Renal pelvis (tissue), 4 donors: ENCODE measurements around the gene MRPL49. TPM values are rescaled to one million over a fixed set of nuclear protein-coding genes. Genes with fewer than 3 reads are reported as not detected.
A peak's percentile ranks its signal among the peaks of the same experiment; 100 is the strongest.
"Not testable (repeated sequence)": the region's sequence is repeated elsewhere in the genome, so short reads cannot be mapped to it uniquely, and the experiment has no call there.

Experiments used
- DNase-seq: peaks from one replicate; pipeline ENCODE4 v3.0.0-alpha.2; 2013
- polyA plus RNA-seq, 3 donors: library from polyadenylated mRNA; unstranded; fragments of 120-200 nt; gene quantifications; one replicate each; pipeline ENCODE4 v1.2.1, GENCODE V29; 2013; ENCODE audit not compliant: insufficient read length in 3 of 3

The MRPL49 gene
- polyA plus RNA-seq, 3 donors: 58.8 to 63.2 (median 63.2) TPM

DNA sequence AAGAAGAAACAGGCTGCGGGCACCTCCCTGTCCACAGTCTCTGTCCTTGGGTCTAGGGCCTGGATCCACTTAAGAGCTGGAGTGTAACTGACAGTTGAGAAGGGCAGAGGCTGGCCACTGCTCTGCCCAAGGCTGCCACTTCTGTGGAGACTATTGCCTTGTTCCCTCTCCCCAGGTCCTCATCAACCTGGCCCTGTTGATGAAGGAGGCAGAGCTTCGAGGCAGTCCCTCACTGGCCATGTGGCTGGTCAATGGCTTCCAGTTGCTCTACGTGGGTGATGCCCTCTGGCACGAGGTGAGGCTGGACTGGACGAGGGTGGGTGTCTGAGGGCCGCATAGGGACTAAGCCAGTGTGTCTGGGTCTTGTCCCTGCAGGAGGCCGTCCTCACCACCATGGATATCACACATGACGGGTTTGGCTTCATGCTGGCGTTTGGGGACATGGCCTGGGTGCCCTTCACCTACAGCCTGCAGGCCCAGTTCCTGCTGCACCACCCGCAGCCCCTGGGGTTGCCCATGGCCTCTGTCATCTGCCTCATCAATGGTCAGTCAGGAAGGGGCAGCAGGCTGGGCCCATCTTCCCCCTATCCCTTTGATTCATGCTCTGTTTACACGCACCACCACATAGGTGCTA is 7.5 kb upstream of the MRPL49 start:
- DNase-seq: no peak

DNA sequence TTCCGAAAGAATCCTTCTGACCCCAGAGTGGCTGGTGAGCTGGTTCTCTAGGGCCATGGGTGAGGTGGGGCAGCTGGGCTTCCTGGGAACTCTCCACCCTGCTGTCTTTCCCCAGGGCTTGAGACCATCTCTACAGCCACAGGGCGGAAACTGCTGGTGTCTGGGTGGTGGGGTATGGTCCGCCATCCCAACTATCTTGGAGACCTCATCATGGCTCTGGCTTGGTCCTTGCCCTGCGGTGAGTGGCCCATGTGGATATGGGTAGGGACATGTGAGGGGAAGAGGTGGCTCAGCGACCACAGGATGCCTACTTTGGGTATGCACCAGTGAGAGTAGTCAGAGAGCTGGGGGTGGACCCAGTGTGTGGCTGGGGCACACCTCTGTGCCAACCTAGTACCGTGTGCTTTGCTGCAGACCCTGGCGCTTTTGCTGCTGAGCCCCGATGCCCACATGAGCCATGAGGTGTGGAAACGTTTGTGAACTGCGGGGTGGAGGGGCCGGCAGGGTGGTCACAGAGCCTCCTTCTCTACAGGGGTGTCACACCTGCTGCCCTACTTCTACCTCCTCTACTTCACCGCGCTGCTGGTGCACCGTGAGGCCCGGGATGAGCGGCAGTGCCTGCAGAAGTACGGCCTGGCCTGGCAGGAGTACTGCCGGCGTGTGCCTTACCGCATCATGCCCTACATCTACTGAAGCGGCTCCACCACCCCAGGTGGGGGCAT is 6.6 kb upstream of the MRPL49 start:
- DNase-seq: no peak

DNA sequence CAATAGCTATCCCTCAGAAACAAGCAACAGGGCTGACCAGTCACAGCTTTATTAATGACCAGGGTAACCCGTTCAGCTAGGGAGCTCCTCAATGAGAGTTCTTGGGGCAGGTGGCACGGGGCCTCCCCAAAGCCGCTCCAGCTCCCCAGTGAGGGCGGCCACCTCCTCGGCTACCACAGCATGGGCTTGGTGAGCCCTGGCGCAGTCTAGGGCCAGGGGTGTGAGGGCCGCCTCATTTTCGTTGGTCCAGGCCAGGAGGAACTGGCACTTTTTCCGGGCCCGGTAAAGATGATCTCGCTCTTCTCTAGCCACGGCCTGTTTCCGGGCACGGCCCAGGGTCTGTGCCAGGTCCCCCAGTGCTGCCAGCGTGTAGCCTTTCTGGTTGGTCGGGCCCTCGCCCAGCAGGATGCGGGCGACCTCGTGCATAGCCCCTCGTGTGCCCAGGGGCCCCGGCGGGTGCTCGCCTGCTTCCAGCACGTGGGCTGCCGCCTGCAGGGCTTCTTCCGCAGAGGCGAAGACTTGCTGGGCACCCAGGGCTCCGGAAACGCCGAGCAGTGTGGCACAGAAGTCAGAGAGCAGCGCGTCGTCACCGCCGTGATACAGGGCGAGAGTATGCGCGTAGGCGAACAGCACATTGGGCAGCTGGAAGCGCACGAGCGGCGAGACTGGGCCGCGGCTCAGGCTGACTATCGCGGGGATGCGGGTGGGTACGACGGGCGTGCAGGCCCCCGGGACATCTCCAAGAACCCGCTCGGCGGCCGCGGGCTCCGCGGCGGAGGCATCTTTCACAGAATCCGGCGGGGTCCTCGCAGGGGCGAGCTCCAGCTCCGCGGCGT is 5.5 kb upstream of the MRPL49 start:
- no peak for DNase-seq

DNA sequence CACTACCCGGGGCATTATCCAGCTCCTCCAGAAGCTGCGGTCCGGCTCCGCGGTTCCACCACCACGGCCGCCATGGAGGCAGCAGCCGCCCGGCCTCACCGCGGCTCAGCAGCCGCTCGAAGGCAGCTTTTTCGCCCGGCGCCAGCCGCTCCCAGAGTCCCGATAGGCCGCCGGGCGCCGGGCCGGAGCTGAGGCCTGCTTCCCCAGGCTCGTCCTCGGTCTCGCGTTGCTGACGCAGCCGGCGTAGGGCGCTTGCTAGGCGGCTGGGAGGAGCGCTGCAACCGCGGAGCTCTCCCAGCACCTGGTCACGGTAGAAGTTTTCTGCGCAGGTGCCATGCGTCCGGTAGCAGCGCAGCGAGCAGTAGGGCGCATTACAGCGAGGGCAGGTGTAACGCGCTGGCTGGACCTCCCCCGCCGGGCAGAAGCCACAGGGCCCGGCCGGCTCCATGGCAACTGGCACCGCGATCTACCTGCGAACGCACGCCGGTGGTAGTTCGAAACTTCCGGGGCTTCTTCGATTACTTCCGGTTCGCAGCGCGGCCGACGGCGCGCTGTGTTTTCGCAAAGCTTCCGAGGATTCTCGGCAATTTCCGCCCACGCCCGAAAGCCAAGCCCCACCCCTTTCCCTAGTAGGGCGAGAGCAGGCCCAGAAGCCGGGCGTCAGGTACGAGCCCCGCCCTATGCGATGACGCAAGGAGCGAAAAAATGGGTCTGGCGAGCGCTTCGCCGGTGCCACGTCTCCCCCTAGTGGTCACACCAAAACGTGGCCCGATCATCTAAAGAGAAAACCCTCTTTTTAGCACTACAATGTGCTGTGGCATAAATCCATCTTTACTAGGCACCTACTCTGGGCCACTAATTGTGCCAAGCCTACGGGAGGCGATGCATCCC is 4.7 kb upstream of the MRPL49 start, which contains the start of gene ZNHIT2:
ZNHIT2 (minus strand) TSS at position 496 of the 891 bp plus-strand sequence; CDS start at position 448, 48 bp downstream.
- peak; percentile 99 for DNase-seq

DNA sequence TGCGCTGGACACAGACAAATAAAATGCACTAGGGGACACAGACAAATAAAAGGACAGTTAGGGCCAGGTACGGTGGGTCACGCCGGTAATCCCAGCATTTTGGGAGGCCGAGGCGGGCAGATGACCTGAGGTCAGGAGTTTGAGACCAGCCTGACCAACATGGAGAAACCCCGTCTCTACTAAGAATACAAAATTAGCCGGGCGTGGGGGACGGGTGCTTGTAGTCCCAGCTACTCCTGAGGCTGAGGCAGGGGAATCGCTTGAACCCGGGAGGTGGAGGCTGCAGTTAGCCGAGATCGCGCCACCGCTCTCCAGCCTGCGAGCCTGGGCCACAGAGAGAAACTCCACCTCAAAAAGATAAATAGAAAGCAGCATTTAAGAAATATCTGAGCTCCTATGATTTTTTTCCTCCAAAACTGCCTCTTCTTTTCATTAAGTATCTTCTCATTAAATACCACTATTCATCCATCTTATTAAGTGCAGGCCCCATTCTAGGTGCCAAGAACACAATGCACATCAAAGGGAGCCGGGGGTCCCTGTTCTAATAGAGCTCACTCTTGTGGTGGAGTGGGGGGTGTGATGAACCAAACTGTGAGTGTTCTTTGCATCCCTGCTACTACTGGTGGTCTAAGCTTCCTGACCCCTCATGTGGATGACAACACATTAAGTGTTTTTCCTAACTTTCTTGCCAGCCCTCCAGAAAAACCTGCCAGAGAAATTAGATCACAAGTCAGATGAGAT is 3.9 kb upstream of the MRPL49 start:
- no peak for DNase-seq

DNA sequence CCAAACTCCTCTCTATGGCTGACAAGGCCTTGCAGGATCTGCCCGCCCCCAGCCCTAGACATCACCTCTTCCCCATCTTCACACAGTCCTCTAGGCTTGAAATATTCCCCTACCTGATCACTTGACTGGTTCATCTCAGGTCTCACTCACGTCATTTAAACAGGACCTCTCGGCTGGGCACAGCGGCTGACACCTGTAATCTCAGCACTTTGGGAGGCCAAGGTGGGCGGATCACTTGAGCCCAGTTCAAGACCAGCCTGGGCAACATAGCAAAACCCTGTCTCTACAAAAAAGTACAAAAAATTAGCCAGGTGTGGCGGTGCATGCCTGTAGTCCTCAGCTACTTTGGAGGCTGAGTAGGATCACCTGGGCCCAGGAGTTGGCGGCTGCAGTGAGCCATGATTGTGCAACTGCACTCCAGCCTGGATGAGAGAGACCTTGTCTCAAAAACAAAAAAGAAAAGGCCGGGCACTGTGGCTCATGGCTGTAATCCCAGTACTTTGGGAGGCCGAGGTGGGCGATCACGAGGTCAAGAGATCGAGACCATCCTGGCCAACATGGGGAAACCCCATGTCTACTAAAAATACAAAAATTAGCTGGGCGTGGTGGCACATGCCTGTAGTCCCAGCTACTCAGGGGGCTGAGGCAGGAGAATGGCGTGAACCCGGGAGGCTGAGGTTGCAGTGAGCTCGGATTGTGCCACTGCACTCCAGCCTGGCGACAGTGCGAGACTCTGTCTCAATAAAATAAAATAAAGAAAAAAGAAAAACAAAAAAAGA is 3.0 kb upstream of the MRPL49 start:
- DNase-seq: not testable (repeated sequence)

DNA sequence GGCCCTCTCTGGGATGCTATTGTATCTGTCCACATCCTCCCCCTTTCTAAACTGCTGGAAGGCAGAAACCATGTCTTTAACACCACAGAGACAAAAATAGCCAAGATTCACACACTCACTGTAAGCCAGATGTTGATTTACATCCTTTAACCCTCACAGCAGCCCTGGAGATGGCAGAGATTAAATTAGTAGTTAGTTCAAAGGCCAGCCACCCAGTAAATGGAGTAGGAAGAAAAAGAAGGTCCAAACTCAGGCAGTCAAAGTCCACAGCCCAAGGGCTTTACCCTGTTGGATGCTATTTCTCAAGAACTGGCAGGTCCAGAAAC is 2.5 kb upstream of the MRPL49 start:
- no peak for DNase-seq

DNA sequence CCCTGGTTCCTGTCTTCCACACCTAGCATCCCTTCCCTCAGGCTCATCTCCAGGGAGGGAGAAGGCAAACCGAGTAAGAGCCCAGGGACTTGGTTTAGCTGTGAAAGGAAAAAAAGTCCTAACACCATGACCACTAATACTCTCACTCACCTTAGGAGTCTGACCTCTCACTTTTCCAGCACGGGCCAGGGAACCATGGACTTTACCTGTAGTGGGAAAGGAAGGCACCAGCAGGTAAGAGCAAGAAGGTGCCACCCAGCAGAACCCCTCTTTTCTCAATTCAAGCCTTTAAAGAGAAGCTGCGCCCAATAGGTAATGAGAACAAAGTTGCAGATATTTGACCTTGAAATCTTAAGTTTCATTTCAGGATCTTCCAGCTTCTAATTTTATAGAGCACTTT is 1.3 kb upstream of the MRPL49 start:
- DNase-seq: no peak

DNA sequence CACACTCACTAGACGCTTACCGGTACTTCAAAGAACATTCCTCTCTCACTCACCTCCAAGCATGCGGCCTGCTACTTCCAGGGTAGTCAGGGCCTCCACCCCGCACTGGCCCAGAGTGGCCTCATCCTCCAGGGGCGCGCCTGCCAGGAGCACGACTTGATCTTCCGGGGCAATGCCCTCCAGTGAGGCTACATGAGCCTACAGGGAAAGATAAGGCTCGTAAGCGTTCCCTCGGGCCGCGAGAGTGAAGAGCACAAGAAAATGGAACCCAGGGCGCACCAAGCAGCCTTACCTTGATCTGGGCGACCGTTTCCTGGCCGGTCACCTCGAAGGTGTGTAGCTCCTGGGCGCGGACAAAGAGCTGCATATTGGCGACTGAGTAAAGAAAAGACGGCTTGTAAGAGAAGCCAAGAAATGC is 665 bp upstream of the MRPL49 start:
- no peak for DNase-seq

DNA sequence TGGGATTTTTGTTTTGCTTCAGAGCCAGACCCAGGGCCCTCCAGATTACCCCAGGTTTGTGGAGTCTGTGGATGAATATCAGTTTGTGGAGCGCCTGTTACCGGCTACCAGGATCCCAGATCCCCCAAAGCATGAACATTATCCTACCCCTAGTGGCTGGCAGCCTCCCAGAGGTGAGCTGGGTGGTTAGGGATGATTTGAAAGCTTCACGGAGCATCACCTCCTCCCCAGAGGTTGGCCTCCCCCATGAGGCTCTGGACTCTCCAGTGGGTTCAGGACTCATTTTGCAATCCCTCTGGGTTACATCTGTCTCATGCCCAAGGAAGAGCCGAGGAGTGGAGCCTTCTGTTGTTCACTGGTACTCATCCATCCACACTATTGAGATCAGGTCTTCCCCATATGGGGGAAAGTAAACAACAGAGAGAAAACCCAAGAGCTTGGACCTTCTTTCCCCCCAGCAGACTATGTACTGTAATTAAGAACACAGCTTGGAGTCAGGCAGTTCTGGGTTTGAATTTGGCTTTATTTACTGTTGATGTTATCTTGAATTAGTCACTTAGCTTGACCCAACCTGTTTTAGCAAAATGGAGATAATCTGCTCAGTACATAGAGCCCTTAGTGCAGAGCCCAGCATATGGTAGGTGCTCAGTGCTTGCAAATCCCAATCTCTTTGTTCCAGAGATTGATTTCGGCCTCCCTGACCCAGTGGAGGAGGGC is 2.5 kb downstream of the MRPL49 start:
- no peak for DNase-seq

DNA sequence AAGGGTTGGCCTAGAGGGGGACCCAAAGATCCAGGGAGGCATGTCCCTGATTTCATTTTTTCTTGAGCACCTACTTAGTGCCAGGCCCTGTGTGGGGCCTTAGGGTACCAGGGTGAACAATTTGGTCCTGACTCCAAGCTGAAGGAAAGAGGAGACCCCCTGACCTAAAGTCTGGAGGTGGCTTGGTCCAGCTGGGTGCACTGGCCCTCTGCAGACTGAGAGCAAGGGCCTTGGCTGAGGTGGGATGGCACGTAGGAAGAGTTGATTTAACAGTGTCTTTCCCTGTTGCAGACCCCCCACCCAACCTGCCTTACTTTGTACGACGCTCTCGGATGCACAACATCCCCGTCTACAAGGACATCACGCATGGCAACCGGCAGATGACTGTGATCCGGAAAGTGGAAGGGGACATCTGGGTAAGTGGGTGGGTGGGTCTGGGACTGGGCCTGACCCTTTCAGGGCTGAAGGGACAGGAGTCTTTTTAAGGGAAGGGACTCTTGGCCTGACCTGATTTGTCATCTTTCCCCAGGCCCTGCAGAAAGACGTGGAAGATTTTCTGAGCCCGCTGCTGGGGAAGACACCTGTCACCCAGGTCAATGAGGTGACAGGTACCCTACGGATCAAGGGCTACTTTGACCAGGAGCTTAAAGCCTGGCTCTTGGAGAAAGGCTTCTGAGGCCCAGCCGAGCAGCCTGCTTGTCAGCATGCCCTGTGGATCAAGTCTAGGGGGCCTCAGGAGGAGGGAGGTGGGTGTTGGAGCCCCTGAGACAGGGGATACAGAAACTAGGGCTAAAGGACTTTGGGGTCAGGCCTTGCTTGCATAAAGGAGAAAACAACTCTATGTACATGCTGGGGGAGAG is 3.3 kb downstream of the MRPL49 start:
- no peak for DNase-seq

DNA sequence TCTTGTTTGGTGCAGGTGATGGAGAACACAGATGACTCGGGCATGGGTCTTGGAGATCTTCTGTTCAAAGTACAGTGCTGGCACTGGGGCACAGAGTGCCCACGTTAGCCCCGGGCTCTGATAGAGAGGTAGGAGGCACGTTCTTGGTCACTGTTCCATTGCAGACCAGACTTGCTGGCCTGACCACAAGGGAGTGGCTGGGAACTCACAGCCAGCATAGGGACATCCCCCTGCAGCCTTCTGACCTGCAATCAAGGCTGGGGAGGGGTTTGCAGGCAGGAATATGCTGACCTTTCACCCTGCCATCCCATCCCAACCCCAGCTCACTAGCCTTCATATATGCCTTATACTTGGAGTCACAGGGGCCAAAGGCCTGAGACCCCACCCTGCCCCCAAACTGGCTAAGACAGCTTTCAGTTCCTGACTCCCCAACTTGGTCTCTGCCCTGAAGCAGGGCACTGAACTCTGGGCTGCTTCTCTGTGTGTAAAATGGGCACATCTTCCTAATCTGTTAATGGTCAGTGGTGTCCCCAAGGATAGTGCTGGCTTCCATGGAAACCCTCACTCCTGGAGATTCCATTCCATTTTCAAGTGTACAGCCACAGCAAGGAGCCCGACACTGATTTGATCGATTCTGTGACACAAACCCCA is 4.6 kb downstream of the MRPL49 start:
- no peak for DNase-seq

DNA sequence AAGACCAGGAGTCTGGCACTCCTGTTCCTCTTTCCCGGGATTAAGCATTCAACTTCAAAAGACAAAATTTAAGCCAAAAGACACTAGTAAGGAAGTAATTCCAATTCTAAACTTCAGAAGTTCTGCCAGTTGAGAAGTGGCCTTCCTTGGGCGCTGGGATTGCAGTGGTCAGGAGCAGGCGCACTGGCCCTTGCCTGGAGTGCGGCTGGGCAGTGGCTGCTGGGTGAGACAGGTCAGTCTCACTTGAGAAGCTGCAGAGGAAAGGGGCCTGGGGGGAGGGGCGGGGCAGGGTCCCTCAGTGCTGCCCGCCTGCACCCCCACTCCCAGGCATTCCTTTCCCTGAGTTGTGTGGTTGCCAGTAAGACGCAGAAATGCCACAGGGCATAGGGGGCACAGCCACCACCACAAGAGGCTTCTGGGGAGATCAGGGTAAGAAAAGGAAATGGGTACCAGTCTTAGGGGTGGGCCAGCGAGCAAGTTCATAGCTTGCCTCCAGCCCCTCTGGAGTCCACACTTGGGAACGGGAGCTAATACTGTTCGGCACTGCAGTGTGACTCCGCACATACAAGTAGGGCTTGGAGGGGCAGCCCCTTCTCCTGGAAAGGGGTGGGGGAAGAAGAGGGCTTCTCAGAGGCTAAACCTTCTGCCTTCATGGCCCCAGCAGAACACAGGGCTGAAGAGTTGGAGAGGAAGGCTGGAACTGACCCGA is 5.5 kb downstream of the MRPL49 start:
- no peak for DNase-seq

DNA sequence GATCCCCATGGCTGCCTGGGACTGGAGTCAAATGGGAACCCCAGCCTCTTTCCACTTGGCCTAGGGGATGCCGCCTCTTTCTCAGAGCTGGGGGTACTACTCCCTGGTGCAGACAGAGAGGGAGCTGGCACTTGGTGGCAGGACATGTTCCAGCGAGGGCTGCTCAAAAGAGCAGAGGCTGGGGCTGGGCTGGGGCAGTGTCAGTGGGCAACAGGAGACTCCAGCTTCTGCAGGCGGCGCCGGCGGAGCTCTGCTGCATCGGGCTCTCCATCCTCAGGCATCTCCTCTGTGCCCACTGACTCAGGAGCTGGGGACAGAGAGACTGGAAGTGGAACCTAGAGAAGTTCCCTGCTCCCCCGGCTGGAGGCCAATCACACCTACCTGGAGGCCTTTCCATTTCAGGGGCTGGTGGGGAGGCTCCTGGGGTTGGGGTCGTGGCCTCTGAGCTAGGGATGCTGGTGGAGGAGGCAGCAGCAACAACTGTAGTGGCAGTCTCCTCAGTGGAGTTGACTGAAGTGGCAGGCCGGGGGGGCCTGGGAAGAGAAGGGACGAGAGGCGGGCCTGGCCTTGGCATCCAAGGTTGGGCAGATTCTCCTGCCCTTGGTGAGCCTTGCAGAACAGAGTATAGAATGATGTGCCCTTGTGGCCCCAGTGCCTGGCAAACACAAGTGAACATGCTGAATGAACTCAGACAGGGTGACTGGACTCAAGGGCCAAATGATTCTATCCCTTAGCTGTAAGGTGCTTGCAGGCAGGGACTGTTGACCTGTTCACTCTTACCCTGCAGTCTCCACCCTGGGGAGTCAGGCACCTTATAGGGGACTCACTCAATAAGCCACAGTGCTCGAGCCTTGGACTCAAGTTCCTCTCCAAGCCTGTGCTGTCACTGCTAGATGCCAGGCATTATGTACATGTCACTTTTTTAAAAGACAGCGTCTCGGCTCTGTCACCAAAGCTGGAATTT is 6.3 kb downstream of the MRPL49 start:
- no peak for DNase-seq

DNA sequence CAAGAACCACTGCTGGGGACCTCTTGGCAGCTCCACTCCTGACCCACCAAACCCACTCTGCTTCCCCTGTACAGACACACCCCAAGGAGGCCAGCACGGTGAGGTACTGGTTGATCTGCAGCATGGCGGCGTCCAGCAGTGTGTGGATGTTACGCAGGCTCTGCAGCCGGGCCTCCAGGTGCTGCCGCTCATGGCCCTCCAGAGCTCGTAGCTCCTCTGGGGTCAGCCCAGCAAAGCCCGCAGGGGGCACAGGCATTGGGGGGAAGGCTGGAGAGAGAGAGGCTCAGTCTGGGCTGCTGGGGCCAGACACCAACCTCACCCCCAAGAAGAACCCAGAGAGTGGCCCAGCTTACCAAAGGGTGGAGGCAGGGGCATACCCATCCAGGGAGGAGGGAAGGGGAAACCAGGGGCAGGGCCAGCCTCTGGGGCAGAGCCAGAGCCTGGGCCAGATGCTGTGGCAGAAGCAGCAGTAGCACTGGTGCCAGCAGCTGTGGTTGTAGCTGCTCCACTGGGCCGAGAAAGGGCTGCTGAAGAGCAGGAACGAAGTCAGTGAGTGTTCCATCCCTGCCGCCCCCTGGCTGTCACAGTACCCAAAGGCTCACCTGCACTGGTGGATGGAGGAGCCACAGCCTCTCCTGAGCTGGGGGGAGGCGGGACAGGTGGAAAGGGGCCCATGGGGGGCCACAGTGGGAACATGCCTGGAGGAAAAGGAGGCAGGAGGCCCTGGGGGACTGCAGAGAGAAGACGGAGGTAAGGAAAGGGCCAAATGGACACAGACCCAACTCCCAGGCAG is 7.7 kb downstream of the MRPL49 start:
- DNase-seq: no peak
